H54 (cell line): ENCODE measurements around the gene CD300C.
"Not testable (repeated sequence)": the region's sequence is repeated elsewhere in the genome, so short reads cannot be mapped to it uniquely, and the experiment has no call there.

Experiments used
- DNase-seq: peaks from one replicate; pipeline ENCODE4 v3.0.0; 2011; ENCODE audit warnings: low spot score, mixed read lengths; ENCODE audit not compliant: insufficient read length
- FAIRE-seq: peaks from 3 replicates; lab custom pipeline; 2011; peaks lifted over from hg19 to GRCh38; lab: Jason Lieb, UNC
- POLR2A ChIP-seq: IDR thresholded peaks from 2 replicates; pipeline ENCODE4 v1.6.1; 2011; ENCODE audit warnings: low read depth, mild to moderate bottlenecking, low read length

The CD300C gene

GRCh38 chr17:74520790-74521480 lies 25.0 kb downstream of the CD300C start:
- no peak for DNase-seq
- FAIRE-seq = no peak
- TF ChIP-seq POLR2A = no peak

- no peak for FAIRE-seq
- DNase-seq = no peak
- TF ChIP-seq POLR2A = no peak
These were observed 25.9 kb downstream of the CD300C start for GRCh38 chr17:74520016-74520434.

- not testable (repeated sequence) for FAIRE-seq, DNase-seq
These were observed 27.4 kb downstream of the CD300C start for GRCh38 chr17:74518413-74518981.

GRCh38 chr17:74516561-74517328 lies 29.2 kb downstream of the CD300C start:
- TF ChIP-seq POLR2A = no peak
- no peak for DNase-seq
- FAIRE-seq = no peak

GRCh38 chr17:74515941-74516340 lies 30.0 kb downstream of the CD300C start:
- no peak for FAIRE-seq
- TF ChIP-seq POLR2A = no peak
- DNase-seq = no peak

GRCh38 chr17:74514632-74515334 lies 31.1 kb downstream of the CD300C start:
- TF ChIP-seq POLR2A = no peak
- FAIRE-seq = no peak
- no peak for DNase-seq

DNA sequence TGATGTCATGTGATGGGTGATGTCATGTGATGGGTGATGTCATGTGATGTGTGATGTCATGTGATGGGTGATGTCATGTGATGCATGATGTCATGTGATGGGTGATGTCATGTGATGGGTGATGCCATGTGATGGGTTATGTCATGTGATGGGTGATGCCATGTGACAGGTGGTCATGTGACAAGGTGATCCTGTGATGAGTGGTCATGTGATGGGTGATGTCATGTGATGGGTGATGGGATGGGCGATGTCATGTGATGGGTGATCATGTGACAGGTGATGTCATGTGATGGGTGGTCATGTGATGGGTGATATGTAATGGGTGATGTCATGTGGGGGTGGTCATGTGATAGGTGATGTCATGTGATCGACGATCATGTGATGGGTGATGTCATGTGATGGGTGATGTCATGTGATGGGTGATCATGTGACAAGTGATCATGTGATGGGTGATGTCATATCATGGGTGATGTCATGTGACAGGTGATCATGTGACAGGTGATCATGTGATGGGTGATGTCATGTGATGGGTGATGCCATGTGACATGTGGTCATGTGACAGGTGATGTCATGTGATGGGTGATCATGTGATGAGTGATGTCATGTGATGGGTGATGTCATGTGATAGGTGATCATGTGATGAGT lies 31.8 kb downstream of the CD300C start:
- no peak for DNase-seq
- no peak for FAIRE-seq
- no peak for TF ChIP-seq POLR2A

GRCh38 chr17:74512624-74513091 lies 33.3 kb downstream of the CD300C start:
- no peak for TF ChIP-seq POLR2A
- FAIRE-seq = no peak
- no peak for DNase-seq

DNA sequence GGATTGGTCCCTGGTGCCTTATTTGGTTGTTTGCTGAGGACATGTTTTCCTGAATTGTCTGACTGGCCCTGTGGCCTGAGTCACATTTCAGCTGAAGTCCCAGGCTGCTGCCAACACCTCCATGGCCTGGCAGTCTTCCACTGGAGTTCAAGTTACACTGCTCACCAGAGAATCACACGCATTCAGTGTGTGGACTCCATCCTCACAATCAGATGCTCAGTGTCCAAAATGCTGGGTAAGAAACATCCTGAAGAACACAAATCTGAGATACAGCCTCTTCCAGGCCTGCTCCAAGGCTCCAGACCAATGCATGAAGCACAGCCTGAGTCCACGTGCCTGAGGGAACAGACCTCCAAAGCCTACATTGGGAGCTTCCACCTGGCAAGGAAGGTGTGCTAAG lies 33.9 kb downstream of the CD300C start:
- no peak for TF ChIP-seq POLR2A
- FAIRE-seq (no peak), DNase-seq (no peak)

- no peak for FAIRE-seq
- TF ChIP-seq POLR2A = no peak
- DNase-seq = no peak
These were observed 37.8 kb downstream of the CD300C start for GRCh38 chr17:74508156-74508555.

- not testable (repeated sequence) for FAIRE-seq, DNase-seq
These were observed 42.0 kb downstream of the CD300C start for GRCh38 chr17:74503949-74504348.

- FAIRE-seq (no peak), DNase-seq (no peak)
- TF ChIP-seq POLR2A = no peak
These were observed 43.1 kb downstream of the CD300C start for GRCh38 chr17:74502861-74503260.

GRCh38 chr17:74499992-74500391 lies 45.9 kb downstream of the CD300C start:
- DNase-seq (no peak), FAIRE-seq (no peak)
- no peak for TF ChIP-seq POLR2A

DNA sequence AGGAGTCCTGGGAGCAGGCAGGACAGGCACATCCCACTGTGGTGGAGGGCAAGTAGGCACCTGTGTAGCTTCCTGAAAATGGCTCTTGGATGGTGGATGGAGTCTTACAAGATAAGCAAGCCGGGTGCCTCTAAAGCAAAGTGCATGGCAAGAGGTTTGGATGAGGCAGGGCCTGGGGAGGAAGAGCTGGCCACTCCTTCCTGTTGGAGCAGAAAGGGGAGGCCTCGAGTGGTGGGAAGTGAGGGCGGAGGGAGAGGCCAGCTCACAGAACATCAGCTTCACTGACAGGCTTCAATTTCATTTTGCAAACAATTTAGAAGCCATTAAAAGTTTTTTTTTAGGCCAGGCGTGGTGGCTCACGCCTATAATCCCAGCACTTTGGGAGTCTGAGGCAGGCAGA lies 48.4 kb downstream of the CD300C start:
- no peak for DNase-seq
- TF ChIP-seq POLR2A = no peak
- FAIRE-seq = no peak
